Right atrium auricular region (tissue), 2 donors: ENCODE measurements around the gene STIM1. TPM values are rescaled to one million over a fixed set of nuclear protein-coding genes. Genes with fewer than 3 reads are reported as not detected.

ENCODE experiments used
- DNase-seq: peaks from one replicate; pipeline ENCODE4 v3.0.0-alpha.2; 2019; ENCODE audit warnings: low spot score
- H3K27ac ChIP-seq, 2 donors: fragments of 200-600 bp; sonication (generic); 1 replicate in 1 of 2; 2 replicates in 1 of 2; pipeline ENCODE4 v1.5.1; 2016 to 2019
- H3K27me3 ChIP-seq, 2 donors: fragments of 200-600 bp; sonication (generic); one replicate each; pipeline versions ENCODE4 v1.5.1 to v1.6.0; 2017 to 2019
- H3K36me3 ChIP-seq: fragments of 200-600 bp; sonication (generic); one replicate; pipeline ENCODE4 v1.5.1; 2016
- H3K4me1 ChIP-seq, 2 donors: fragments of 200-600 bp; sonication (generic); one replicate each; pipeline versions ENCODE4 v1.5.1 to v1.6.0; 2017 to 2019
- H3K4me3 ChIP-seq, 2 donors: fragments of 200-600 bp; sonication (generic); 1 replicate in 1 of 2; 2 replicates in 1 of 2; pipeline ENCODE4 v1.5.1; 2017 to 2019; ENCODE audit warnings: mild to moderate bottlenecking in 1 of 2, moderate library complexity in 1 of 2
- H3K9me3 ChIP-seq, 2 donors: fragments of 200-600 bp; sonication (generic); one replicate each; pipeline ENCODE4 v1.5.1; 2019
- CTCF ChIP-seq, 2 donors: fragments of 200-600 bp; sonication (generic); IDR thresholded peaks; one replicate each; pipeline ENCODE4 v1.5.1; 2019; ENCODE audit warnings: antibody characterized with exemption in 2 of 2
- total RNA-seq, 2 donors: library from RNA; depleted of rRNA; stranded (reverse); fragments of >200 nt; gene quantifications; one replicate each; pipeline ENCODE4 v1.1.0, GENCODE V29; 2016

STIM1 gene
- total RNA-seq, 2 donors from 2014 or later: 15.4 to 16.6 TPM

GRCh38 chr11:4140067-4140636, 284.7 kb downstream of the STIM1 start:
- no peak for DNase-seq
- Histone ChIP-seq H3K27me3 (no peaks in the 10 kb centered on the region), H3K27ac (no peak overlapping the region), H3K4me3 (no peak overlapping the region), H3K36me3 (peaks cover 17% of the 10 kb centered on the region), H3K9me3 (peaks cover 0 to 15% of the 10 kb centered on the region in 2 donors), H3K4me1 (no peaks in the 10 kb centered on the region)
- TF ChIP-seq CTCF (IDR thresholded peaks at IDR 0.05): no peak

Other genes starting within 250 kb of the STIM1 start
- gene ART5, start 213.7 kb upstream of the STIM1 start, total RNA-seq: 1 to 10 TPM in 1 of 2 donors, under 1 TPM in 1; 0.86 to 1.1 TPM
- not detected for gene ART1, start 210.5 kb upstream of the STIM1 start, total RNA-seq
- 1 to 10 TPM in 1 of 2 donors, not detected in 1; 1.0 TPM for gene CHRNA10, start 184.3 kb upstream of the STIM1 start, total RNA-seq
- 10 to 100 TPM; 58.8 to 94.5 TPM for gene NUP98, start 58.1 kb upstream of the STIM1 start, total RNA-seq
- gene PGAP2, start 47.1 kb upstream of the STIM1 start, total RNA-seq: 10 to 100 TPM; 10.8 to 14.9 TPM
- gene RHOG, start 14.7 kb upstream of the STIM1 start, total RNA-seq: 10 to 100 TPM; 20.1 to 48.9 TPM
- gene RRM1, start 239.1 kb downstream of the STIM1 start, total RNA-seq: 10 to 100 TPM; 18.3 to 26.7 TPM